SK-N-SH (cell line): ENCODE measurements around the gene MAP7.

Experiments used
- CTCF ChIP-seq: fragments of 200-600 bp; sonication (generic); IDR thresholded peaks from 2 replicates; pipeline ENCODE4 v1.6.1; 2017; ENCODE audit warnings: antibody characterized with exemption, mild to moderate bottlenecking, moderate library complexity
- FOSL2 ChIP-seq: IDR thresholded peaks from 2 replicates; pipeline ENCODE4 v1.4.0; 2012; ENCODE audit warnings: low read depth, mild to moderate bottlenecking, moderate library complexity, borderline replicate concordance
- FOXJ3 ChIP-seq: sonication (generic); formaldehyde crosslinking; IDR thresholded peaks from 2 replicates; pipeline ENCODE4 v1.5.1; 2020; ENCODE audit warnings: mild to moderate bottlenecking, missing genetic modification reagents
- IRF3 ChIP-seq: fragments of 150-350 bp; IDR thresholded peaks from 2 replicates; pipeline ENCODE4 v1.6.1; 2016; ENCODE audit warnings: mild to moderate bottlenecking, low read depth, low read length
- PBX3 ChIP-seq: IDR thresholded peaks from 2 replicates; pipeline ENCODE4; 2012
- REST ChIP-seq: IDR thresholded peaks from 2 replicates; pipeline ENCODE4 v1.6.1; 2012; ENCODE audit warnings: mild to moderate bottlenecking, low read depth, low read length, moderate library complexity
- TEAD4 ChIP-seq: IDR thresholded peaks from 2 replicates; pipeline ENCODE4 v1.4.0; 2012; ENCODE audit warnings: mild to moderate bottlenecking, borderline replicate concordance; ENCODE audit not compliant: insufficient read depth
- USF1 ChIP-seq: IDR thresholded peaks from 2 replicates; pipeline ENCODE4 v1.4.0; 2012; ENCODE audit warnings: low read depth, borderline replicate concordance

- TF ChIP-seq PBX3: no peak
- TF ChIP-seq CTCF: no peak
- TF ChIP-seq REST: no peak
- no peak for TF ChIP-seq TEAD4
- TF ChIP-seq FOXJ3 (CRISPR knock-in tag): no peak
- no peak for TF ChIP-seq FOSL2
- TF ChIP-seq USF1: no peak
- TF ChIP-seq IRF3: no peak
These were observed 111.8 kb downstream of the MAP7 start for GRCh38 chr6:136438441-136438840.
